ENCODE data around the gene ENO1. TPM values are rescaled to one million over a fixed set of nuclear protein-coding genes. Genes with fewer than 3 reads are reported as not detected.

Gene ENO1
- total and polyA plus RNA-seq, 9 of the 15 experiments (the other 6 are each of a cell fraction or from before 2014, with no cell fraction given), result 2,249 to 7,472 (median 2,868) TPM

DNA sequence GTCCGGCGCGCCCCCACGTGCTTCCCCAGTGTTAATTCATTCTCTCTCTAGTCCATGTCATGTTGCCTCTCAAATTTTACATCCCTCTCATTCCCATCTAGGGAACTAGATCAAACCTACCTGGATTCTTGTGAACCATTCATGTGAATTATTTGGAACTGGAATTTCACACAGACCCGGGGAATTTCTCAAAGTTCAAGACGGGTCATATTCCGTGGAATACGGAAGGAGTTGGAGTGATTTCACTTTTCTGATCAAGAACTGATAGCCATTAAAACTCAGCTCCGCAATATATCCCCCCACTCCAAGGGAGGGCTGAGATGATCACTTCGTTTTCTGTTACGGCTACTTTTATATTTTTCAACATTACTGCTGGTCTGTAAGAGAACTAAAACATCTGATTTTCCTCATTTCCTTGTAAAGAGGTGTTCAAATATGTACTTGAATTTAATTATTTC lies 1.0 kb upstream of the ENO1 start (continued):
- no peak for TF ChIP-seq HMGXB4 (CRISPR knock-in tag; IDR thresholded peaks at IDR 0.05)
- TF ChIP-seq ZNF511 (CRISPR knock-in tag; IDR thresholded peaks at IDR 0.05), result no peak
- no peak for TF ChIP-seq ZHX1 (conservative IDR thresholded peaks at IDR 0.05; ENCODE audit: low read length)
- TF ChIP-seq ZNF277 (CRISPR knock-in tag; IDR thresholded peaks at IDR 0.05; ENCODE audit: borderline replicate concordance), result no peak
- TF ChIP-seq TAF9B (IDR thresholded peaks at IDR 0.05; ENCODE audit: partially characterized antibody), result no peak
- no peak for TF ChIP-seq TRIM28 (IDR thresholded peaks at IDR 0.05)
- TF ChIP-seq NR2F6 (CRISPR knock-in tag; IDR thresholded peaks at IDR 0.05), result no peak
- TF ChIP-seq HDAC6 (IDR thresholded peaks at IDR 0.05; ENCODE audit: low read depth, low read length), result no peak
- no peak for TF ChIP-seq ZNF780A (CRISPR knock-in tag; IDR thresholded peaks at IDR 0.05)
- no peak for TF ChIP-seq TAF15 (IDR thresholded peaks at IDR 0.05; ENCODE audit: low read depth, low read length)
- TF ChIP-seq, protein P1, sequence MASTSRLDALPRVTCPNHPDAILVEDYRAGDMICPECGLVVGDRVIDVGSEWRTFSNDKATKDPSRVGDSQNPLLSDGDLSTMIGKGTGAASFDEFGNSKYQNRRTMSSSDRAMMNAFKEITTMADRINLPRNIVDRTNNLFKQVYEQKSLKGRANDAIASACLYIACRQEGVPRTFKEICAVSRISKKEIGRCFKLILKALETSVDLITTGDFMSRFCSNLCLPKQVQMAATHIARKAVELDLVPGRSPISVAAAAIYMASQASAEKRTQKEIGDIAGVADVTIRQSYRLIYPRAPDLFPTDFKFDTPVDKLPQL (IDR thresholded peaks at IDR 0.05; ENCODE audit: extremely low read depth, insufficient read length), result no peak
- TF ChIP-seq MBD2 (IDR thresholded peaks at IDR 0.05; ENCODE audit: borderline replicate concordance, low read depth), result no peak
- TF ChIP-seq NR1H2 (CRISPR knock-in tag; IDR thresholded peaks at IDR 0.05), result no peak
- no peak for TF ChIP-seq BCOR (IDR thresholded peaks at IDR 0.05)
- no peak for TF ChIP-seq ARHGAP35 (IDR thresholded peaks at IDR 0.05; ENCODE audit: partially characterized antibody)
- TF ChIP-seq ZNF717 (CRISPR knock-in tag; IDR thresholded peaks at IDR 0.05), result no peak
